Nephron (organoid): ENCODE measurements around the gene ARL6IP5.

Experiments used
- H3K27ac Mint-ChIP-seq, 3 experiments: 2 replicates each; pipeline ENCODE4 v1.8.0; 2020; ENCODE audit warnings: mixed read lengths in 3 of 3, mild to moderate bottlenecking in 2 of 3, moderate library complexity in 1 of 3
- H3K27me3 Mint-ChIP-seq: 2 replicates; pipeline ENCODE4 v1.8.0; 2021; ENCODE audit warnings: low read depth, mild to moderate bottlenecking, moderate library complexity, mixed read lengths
- H3K36me3 Mint-ChIP-seq: 2 replicates; pipeline ENCODE4 v1.8.0; 2020; ENCODE audit warnings: low read depth, mixed read lengths
- H3K4me1 Mint-ChIP-seq: 2 replicates; pipeline ENCODE4 v1.8.0; 2020; ENCODE audit warnings: mixed read lengths
- H3K4me3 Mint-ChIP-seq, 3 experiments: 2 replicates each; pipeline ENCODE4 v1.8.0; 2020; ENCODE audit warnings: mild to moderate bottlenecking in 3 of 3, mixed read lengths in 3 of 3, moderate library complexity in 2 of 3
- H3K9me3 Mint-ChIP-seq: 2 replicates; pipeline ENCODE4 v1.8.0; 2020; ENCODE audit warnings: mixed read lengths
- TF ChIP-seq, protein P1 (sequence below), 3 experiments: fragments of 200-600 bp; sonication (generic); IDR thresholded peaks; one replicate each; pipeline ENCODE4 v1.5.0; 2021; ENCODE audit warnings: antibody characterized with exemption in 3 of 3; ENCODE audit not compliant: unreplicated experiment in 3 of 3

ARL6IP5 gene

DNA sequence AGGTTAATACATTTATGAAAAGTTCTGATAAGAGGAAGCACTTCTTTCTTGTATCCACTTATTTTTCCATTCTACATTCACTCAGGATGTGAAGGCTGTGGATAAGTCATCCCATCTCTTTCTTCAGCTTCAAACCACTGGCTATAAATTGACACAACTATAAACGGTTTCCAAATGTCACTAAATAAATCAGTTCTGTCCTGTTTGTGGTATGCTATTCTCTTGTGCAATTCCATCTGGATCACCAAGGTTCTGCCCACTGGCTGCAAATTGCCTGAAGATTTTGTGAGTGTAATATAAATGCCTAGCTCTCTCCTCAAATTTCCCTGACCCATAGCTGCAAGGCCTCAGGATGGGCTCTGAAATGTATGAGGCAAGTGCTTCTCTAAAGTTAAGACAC is 44.8 kb downstream of the ARL6IP5 start:
- no peaks in the 10 kb centered on the region for H3K9me3 Mint-ChIP-seq
- no peaks in the 10 kb centered on the region for H3K36me3 Mint-ChIP-seq
- TF ChIP-seq, protein P1, sequence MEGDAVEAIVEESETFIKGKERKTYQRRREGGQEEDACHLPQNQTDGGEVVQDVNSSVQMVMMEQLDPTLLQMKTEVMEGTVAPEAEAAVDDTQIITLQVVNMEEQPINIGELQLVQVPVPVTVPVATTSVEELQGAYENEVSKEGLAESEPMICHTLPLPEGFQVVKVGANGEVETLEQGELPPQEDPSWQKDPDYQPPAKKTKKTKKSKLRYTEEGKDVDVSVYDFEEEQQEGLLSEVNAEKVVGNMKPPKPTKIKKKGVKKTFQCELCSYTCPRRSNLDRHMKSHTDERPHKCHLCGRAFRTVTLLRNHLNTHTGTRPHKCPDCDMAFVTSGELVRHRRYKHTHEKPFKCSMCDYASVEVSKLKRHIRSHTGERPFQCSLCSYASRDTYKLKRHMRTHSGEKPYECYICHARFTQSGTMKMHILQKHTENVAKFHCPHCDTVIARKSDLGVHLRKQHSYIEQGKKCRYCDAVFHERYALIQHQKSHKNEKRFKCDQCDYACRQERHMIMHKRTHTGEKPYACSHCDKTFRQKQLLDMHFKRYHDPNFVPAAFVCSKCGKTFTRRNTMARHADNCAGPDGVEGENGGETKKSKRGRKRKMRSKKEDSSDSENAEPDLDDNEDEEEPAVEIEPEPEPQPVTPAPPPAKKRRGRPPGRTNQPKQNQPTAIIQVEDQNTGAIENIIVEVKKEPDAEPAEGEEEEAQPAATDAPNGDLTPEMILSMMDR (IDR thresholded peaks at IDR 0.05; ENCODE audit: unreplicated experiment in 3 of 3), result no peak
- no peak overlapping the region for H3K4me3 Mint-ChIP-seq
- H3K4me1 Mint-ChIP-seq, result peaks cover 30% of the 10 kb centered on the region
- H3K27ac Mint-ChIP-seq, result no peak overlapping the region
- H3K27me3 Mint-ChIP-seq, result peaks cover 4% of the 10 kb centered on the region

DNA sequence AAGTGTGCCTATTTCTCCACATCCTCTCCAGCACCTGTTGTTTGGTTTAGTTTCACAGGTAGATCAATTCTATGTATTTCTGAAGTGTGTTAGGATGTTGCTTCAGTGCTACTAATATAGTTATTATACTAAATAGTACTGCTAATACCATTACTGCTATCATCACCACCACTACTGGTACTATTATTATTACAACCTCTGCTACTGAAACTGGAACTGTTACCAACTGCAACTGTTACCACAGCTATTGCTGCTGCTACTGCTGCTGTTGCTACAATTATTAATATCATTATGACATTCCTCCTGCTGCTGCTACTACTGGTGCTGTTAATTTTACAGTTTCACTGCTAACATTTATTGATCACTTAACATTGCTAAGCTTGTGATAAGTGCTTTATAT is 46.0 kb downstream of the ARL6IP5 start:
- H3K9me3 Mint-ChIP-seq, result no peaks in the 10 kb centered on the region
- TF ChIP-seq, protein P1 (IDR thresholded peaks at IDR 0.05; ENCODE audit: unreplicated experiment in 3 of 3), result no peak
- no peaks in the 10 kb centered on the region for H3K36me3 Mint-ChIP-seq
- H3K27ac Mint-ChIP-seq, result no peak overlapping the region
- H3K4me1 Mint-ChIP-seq, result peaks cover 35% of the 10 kb centered on the region
- peaks cover 4% of the 10 kb centered on the region for H3K27me3 Mint-ChIP-seq
- H3K4me3 Mint-ChIP-seq, result no peak overlapping the region

DNA sequence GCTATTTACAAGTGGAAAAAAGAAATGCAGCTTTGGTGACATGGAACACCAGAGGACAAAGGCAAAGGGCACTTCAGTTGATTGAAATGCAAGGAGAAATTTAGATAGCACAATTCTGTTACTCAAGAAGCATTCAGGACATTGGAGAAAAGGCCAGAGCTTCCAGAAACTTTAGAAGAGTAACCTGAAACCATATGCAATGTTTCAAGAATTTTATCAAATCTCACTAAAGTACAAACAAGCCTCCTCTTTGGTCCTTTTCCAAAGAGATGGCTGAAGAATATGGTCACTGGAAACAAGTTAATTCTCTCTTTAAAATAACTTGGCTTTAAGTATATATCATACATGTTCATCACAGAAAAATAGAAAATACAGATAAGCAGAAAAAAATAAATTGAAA is 52.3 kb downstream of the ARL6IP5 start:
- Mint-ChIP-seq H3K4me1 (peaks cover 7% of the 10 kb centered on the region), H3K27ac (no peak overlapping the region), H3K9me3 (no peaks in the 10 kb centered on the region), H3K27me3 (no peaks in the 10 kb centered on the region), H3K4me3 (no peak overlapping the region), H3K36me3 (no peaks in the 10 kb centered on the region)
- TF ChIP-seq, protein P1 (IDR thresholded peaks at IDR 0.05; ENCODE audit: unreplicated experiment in 3 of 3), result no peak

DNA sequence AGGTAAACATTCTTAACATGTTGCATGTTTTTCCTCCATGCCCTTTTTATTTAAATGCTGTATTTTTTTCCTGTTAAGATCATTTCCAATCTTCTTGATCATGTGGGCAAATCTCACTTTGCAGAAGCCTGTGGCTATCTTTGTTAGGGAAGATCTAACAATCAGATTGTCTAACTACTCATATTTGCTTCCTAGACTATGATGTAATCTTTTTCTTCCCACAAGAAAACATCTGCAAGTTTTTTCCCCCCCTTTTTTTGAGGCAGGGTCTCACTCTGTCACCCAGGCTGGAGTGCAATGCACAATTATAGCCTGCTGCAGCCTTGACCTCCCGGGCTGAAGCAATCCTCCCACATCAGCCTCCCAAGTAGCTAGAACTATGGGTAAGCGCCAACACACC is 52.7 kb downstream of the ARL6IP5 start:
- no peak overlapping the region for H3K4me3 Mint-ChIP-seq
- peaks cover 11% of the 10 kb centered on the region for H3K4me1 Mint-ChIP-seq
- H3K36me3 Mint-ChIP-seq, result no peaks in the 10 kb centered on the region
- TF ChIP-seq, protein P1 (IDR thresholded peaks at IDR 0.05; ENCODE audit: unreplicated experiment in 3 of 3), result no peak
- no peak overlapping the region for H3K27ac Mint-ChIP-seq
- H3K27me3 Mint-ChIP-seq, result no peaks in the 10 kb centered on the region
- H3K9me3 Mint-ChIP-seq, result no peaks in the 10 kb centered on the region

DNA sequence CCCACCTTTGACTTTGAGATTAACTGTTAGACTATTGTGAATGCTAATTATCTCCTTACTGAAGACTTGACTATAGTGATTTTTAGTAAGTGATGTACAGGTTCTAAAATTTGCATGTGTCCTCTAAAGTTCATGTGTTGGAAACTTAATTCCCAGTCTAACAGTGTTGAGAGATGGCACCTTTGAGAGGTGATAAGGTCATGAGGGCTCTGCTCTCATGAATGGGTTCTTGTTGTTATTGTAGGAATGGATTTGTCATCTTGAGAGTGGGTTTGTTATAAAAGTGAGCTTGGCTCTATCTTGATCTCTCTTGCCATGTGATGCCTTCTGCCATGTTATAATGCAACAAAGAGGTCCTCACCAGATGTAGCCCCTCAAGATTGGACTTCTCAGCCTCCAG is 56.6 kb downstream of the ARL6IP5 start:
- Mint-ChIP-seq H3K27me3 (no peaks in the 10 kb centered on the region), H3K27ac (no peak overlapping the region), H3K36me3 (no peaks in the 10 kb centered on the region), H3K4me3 (no peak overlapping the region), H3K4me1 (peaks cover 28% of the 10 kb centered on the region), H3K9me3 (no peaks in the 10 kb centered on the region)
- TF ChIP-seq, protein P1 (IDR thresholded peaks at IDR 0.05; ENCODE audit: unreplicated experiment in 3 of 3), result no peak

DNA sequence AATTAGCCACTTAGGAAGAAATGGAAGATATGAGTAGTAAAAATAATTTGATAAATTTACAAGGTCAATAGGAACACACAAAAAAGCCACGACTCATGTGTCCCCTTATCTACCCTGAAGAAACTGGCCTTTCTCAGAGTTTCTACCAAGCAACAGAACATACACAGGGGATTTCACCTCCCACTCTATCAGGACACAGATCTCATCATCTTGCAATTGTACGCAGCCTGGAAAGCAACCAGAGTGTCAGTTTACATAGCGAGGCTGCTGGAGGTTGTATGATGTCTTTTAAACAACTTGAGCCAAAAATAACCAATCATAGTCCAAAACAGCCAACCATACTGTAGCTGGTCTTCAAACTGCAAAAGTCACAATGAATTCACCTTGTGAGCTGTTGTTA is 57.4 kb downstream of the ARL6IP5 start:
- H3K27ac Mint-ChIP-seq, result peak overlapping the region; percentile 3 to 44 (median 13)
- H3K36me3 Mint-ChIP-seq, result no peaks in the 10 kb centered on the region

More for the DNA sequence above, 57.4 kb downstream of the ARL6IP5 start:
- no peak overlapping the region for H3K4me3 Mint-ChIP-seq
- peaks cover 28% of the 10 kb centered on the region for H3K4me1 Mint-ChIP-seq
- TF ChIP-seq, protein P1 (IDR thresholded peaks at IDR 0.05; ENCODE audit: unreplicated experiment in 3 of 3), result no peak
- H3K27me3 Mint-ChIP-seq, result no peaks in the 10 kb centered on the region
- no peaks in the 10 kb centered on the region for H3K9me3 Mint-ChIP-seq
